IMR-90 (cell line): ENCODE results near the gene RRP36. TPM values are rescaled to one million over a fixed set of nuclear protein-coding genes. Genes with fewer than 3 reads are reported as not detected.
"Not testable (repeated sequence)": the region's sequence is repeated elsewhere in the genome, so short reads cannot be mapped to it uniquely, and the experiment has no call there.

Experiments used
- ATAC-seq: fragments of 200-7000 bp; cut with Tn5 transposase; 2 replicates; pipeline ENCODE4 v1.9.1; 2020; ENCODE audit warnings: low read depth, mild to moderate bottlenecking, moderate library complexity
- BruUV-seq: library from RNA; stranded (reverse); fragments of 400-500 nt; replicated peaks from 2 replicates; lab custom pipeline; 2021; lab: Mats Ljungman, UMichigan
- CTCF ChIA-PET: fragments of 300-600 bp; formaldehyde crosslinking; extraction: SDS; loops from one replicate; lab custom pipeline; 2021; ENCODE audit warnings: antibody characterized with exemption; lab: Yijun Ruan, JAX
- POLR2A ChIA-PET: fragments of 300-600 bp; sonication (Branson Sonifier 250); formaldehyde crosslinking; loops from one replicate; lab custom pipeline; 2022; ENCODE audit warnings: antibody characterized with exemption; ENCODE audit not compliant: unreplicated experiment; lab: Charles Lee
- DNase-seq: peaks from one replicate; pipeline ENCODE4 v3.0.0; 2013
- H2AFZ ChIP-seq: replicated peaks from 2 replicates; pipeline ENCODE3; 2013; ENCODE audit warnings: low read length, mild to moderate bottlenecking; ENCODE audit not compliant: poor library complexity
- H2AK5ac ChIP-seq: 2 replicates; pipeline ENCODE4 v1.6.1; 2013; ENCODE audit warnings: low read depth, low read length, inconsistent platforms
- H2AK9ac ChIP-seq: replicated peaks from 2 replicates; pipeline ENCODE3; 2013; ENCODE audit warnings: mild to moderate bottlenecking, low read depth, low read length, moderate library complexity; ENCODE audit not compliant: poor library complexity
- H2BK120ac ChIP-seq: 2 replicates; pipeline ENCODE4 v1.6.1; 2013; ENCODE audit warnings: low read depth, low read length, inconsistent platforms
- H2BK15ac ChIP-seq: 3 replicates; pipeline ENCODE4 v1.6.1; 2013; ENCODE audit warnings: low read depth, low read length, inconsistent platforms
- H2BK20ac ChIP-seq: 2 replicates; pipeline ENCODE4 v1.6.1; 2013; ENCODE audit warnings: low read depth, mild to moderate bottlenecking, inconsistent platforms, low read length, moderate library complexity
- H2BK5ac ChIP-seq: 2 replicates; pipeline ENCODE4 v1.6.1; 2013; ENCODE audit warnings: mild to moderate bottlenecking, low read depth, low read length, inconsistent platforms; ENCODE audit not compliant: poor library complexity, severe bottlenecking
- H3K14ac ChIP-seq: replicated peaks from 2 replicates; pipeline ENCODE4 v1.6.1; 2013; ENCODE audit warnings: low read depth, low read length, inconsistent platforms
- H3K18ac ChIP-seq: 2 replicates; pipeline ENCODE4 v1.6.1; 2013; ENCODE audit warnings: low read depth, low read length, control low read depth
- H3K23ac ChIP-seq: 2 replicates; pipeline ENCODE4 v1.6.1; 2013; ENCODE audit warnings: low read depth, low read length, inconsistent platforms
- H3K27ac ChIP-seq: 2 replicates; pipeline ENCODE4 v1.5.1; 2013; ENCODE audit warnings: mild to moderate bottlenecking, control low read depth, low read length; ENCODE audit not compliant: insufficient read depth
- H3K27me3 ChIP-seq: 2 replicates; pipeline ENCODE4 v1.6.1; 2013; ENCODE audit warnings: low read length; ENCODE audit not compliant: control insufficient read depth, insufficient read depth
- H3K36me3 ChIP-seq: 2 replicates; pipeline ENCODE4 v1.6.1; 2013; ENCODE audit warnings: low read length, mixed read lengths; ENCODE audit not compliant: control insufficient read depth, insufficient read depth
- H3K4ac ChIP-seq: 2 replicates; pipeline ENCODE4 v1.6.1; 2013; ENCODE audit warnings: low read depth, low read length, inconsistent platforms
- H3K4me1 ChIP-seq: 2 replicates; pipeline ENCODE4 v1.6.1; 2013; ENCODE audit warnings: low read length, mixed read lengths; ENCODE audit not compliant: control insufficient read depth, insufficient read depth
- H3K4me2 ChIP-seq: 2 replicates; pipeline ENCODE4 v1.6.1; 2013; ENCODE audit warnings: low read depth, mild to moderate bottlenecking, control low read depth, low read length, moderate library complexity
- H3K4me3 ChIP-seq: 2 replicates; pipeline ENCODE4 v1.5.1; 2013; ENCODE audit warnings: low read depth, mild to moderate bottlenecking, control low read depth, low read length, moderate library complexity; ENCODE audit not compliant: insufficient read depth
- H3K56ac ChIP-seq: 2 replicates; pipeline ENCODE4 v1.6.1; 2013; ENCODE audit warnings: low read length, inconsistent platforms; ENCODE audit not compliant: insufficient read depth; ENCODE audit errors: extremely low read depth
- H3K79me1 ChIP-seq, 2 experiments: 2 replicates each; pipeline ENCODE4 v1.6.1; 2013; ENCODE audit warnings: low read length in 2 of 2, inconsistent platforms in 1 of 2, low read depth in 1 of 2
- H3K9ac ChIP-seq: 2 replicates; pipeline ENCODE4 v1.6.1; 2013; ENCODE audit warnings: low read depth, low read length, control low read depth
- H3K9me1 ChIP-seq: 2 replicates; pipeline ENCODE4 v1.6.1; 2013; ENCODE audit warnings: low read length, inconsistent platforms; ENCODE audit not compliant: insufficient read depth
- H3K9me3 ChIP-seq: 2 replicates; pipeline ENCODE4 v1.6.1; 2013; ENCODE audit warnings: low read length; ENCODE audit not compliant: control insufficient read depth, insufficient read depth
- H4K20me1 ChIP-seq: 2 replicates; pipeline ENCODE4 v1.6.1; 2013; ENCODE audit warnings: low read length, inconsistent platforms; ENCODE audit not compliant: insufficient read depth
- H4K5ac ChIP-seq: 2 replicates; pipeline ENCODE4 v1.6.1; 2013; ENCODE audit warnings: mild to moderate bottlenecking, low read depth, low read length, control low read depth
- H4K8ac ChIP-seq, 2 experiments: 2 replicates each; pipeline ENCODE4 v1.6.1; 2013; ENCODE audit warnings: low read depth in 2 of 2, low read length in 2 of 2, control low read depth in 1 of 2, inconsistent platforms in 1 of 2
- H4K91ac ChIP-seq: 2 replicates; pipeline ENCODE4 v1.6.1; 2013; ENCODE audit warnings: low read depth, low read length, inconsistent platforms; ENCODE audit not compliant: insufficient read depth
- CTCF ChIP-seq: conservative IDR thresholded peaks from 2 replicates; pipeline ENCODE4 v1.5.1; 2012; ENCODE audit warnings: mild to moderate bottlenecking, low read depth, low read length, improper control_type of control experiment
- SMC3 ChIP-seq: fragments of 150-350 bp; IDR thresholded peaks from 2 replicates; pipeline ENCODE4 v1.6.1; 2016; ENCODE audit warnings: low read depth, mild to moderate bottlenecking, antibody characterized with exemption, low read length, moderate library complexity
- WGBS, 2 experiments: methylation state at CpG; one replicate each; pipeline versions ENCODE4 v1.1.5 to v1.1.7; 2013; ENCODE audit warnings: missing lambda C conversion rate in 2 of 2; ENCODE audit not compliant: insufficient read length in 1 of 2; ENCODE audit errors: extremely low coverage in 2 of 2; 5-methylcytosine and 5-hydroxymethylcytosine counted together
- dilution Hi-C: fragments of 300-500 bp; cut with HindIII; formaldehyde crosslinking; loops from one replicate; pipeline ENCODE4 v1.14.3; 2018; ENCODE audit warnings: low sequenced_read_pairs; ENCODE audit not compliant: unreplicated experiment
- in situ Hi-C: fragments of 300-500 bp; cut with MboI; formaldehyde crosslinking; loops from 3 replicates; pipeline ENCODE4 v1.14.3; 2019; ENCODE audit warnings: low sequenced_read_pairs, inconsistent platforms, mixed read lengths
- intact Hi-C: fragments of 100-400 bp; cut with micrococcal nuclease; formaldehyde crosslinking; loops from 2 replicates; pipeline ENCODE4 v1.10.0; 2022
- polyA plus RNA-seq, 3 experiments: library from polyadenylated mRNA; depleted of rRNA; stranded (reverse); fragments of >200 nt; gene quantifications; 2 replicates each; pipeline ENCODE4 v1.2.3, GENCODE V29; 2012; ENCODE audit warnings: low replicate concordance in 1 of 3
- total RNA-seq: library from RNA; depleted of rRNA; stranded (reverse); fragments of >200 nt; gene quantifications from 2 replicates; pipeline ENCODE4 v1.2.3, GENCODE V29; 2012

Gene RRP36
- total and polyA plus RNA-seq, 2 of the 4 experiments (the other 2 are of a cell fraction): 54.3 to 106 TPM

- Histone ChIP-seq H2AK9ac (no peak overlapping the region), H2AFZ (no peak overlapping the region), H3K36me3 (peaks cover 3% of the 10 kb centered on the region), H3K4me2 (no peak overlapping the region), H3K27me3 (no peaks in the 10 kb centered on the region), H3K23ac (no peak overlapping the region), H3K14ac (no peak overlapping the region), H2BK5ac (no peak overlapping the region), H3K79me1 (peaks cover 16 to 41% of the 10 kb centered on the region in 2 experiments), H3K4me1 (no peaks in the 10 kb centered on the region), H4K5ac (no peak overlapping the region), H3K9ac (no peak overlapping the region), H3K9me1 (peaks cover 6% of the 10 kb centered on the region; the same call in 1 of the 2 replicates), H2BK15ac (no peak overlapping the region), H3K56ac (no peak overlapping the region; the same call in 1 of the 2 replicates), H2BK120ac (no peak overlapping the region), H3K18ac (no peak overlapping the region), H4K8ac (no peak overlapping the region), H3K4me3 (no peak overlapping the region), H2BK20ac (no peak overlapping the region), H3K4ac (no peak overlapping the region), H3K27ac (no peak overlapping the region), H4K20me1 (no peaks in the 10 kb centered on the region; the same call in 1 of the 2 replicates), H3K9me3 (no peaks in the 10 kb centered on the region), H4K91ac (no peak overlapping the region), H2AK5ac (no peak overlapping the region)
- dilution Hi-C loops (no loop called here), in situ Hi-C loops (no loop called here), intact Hi-C loops (no loop called here)
- DNase-seq (no peak), ATAC-seq (peak; percentile 35; the same call in 1 of the 2 replicates)
- ChIA-PET CTCF (interaction anchor here (0.6 to 0.9 kb wide), 3 partner anchors 12 to 485 kb away, joined by 3 to 5 read pairs (median 4); partner anchors contain the start of genes KLHDC3 and PPP2R5D), POLR2A (interaction anchor here (0.7 kb wide), 1 partner anchor 15 kb away, joined by 3 read pairs; no protein-coding TSS in a partner anchor)
- no TSS peak for BruUV-seq
- no peak for TF ChIP-seq SMC3
- peak; percentile 19; the same call in 1 of the 2 replicates for TF ChIP-seq CTCF
Measured at GRCh38 chr6:42996513-42996912, 24.9 kb upstream of the RRP36 start.

GRCh38 chr6:42998205-42998604, 23.2 kb upstream of the RRP36 start:
- H3K27me3 ChIP-seq, H3K36me3 ChIP-seq, H4K91ac ChIP-seq, CTCF ChIA-PET, DNase-seq, H2AK5ac ChIP-seq, H2BK5ac ChIP-seq, H3K18ac ChIP-seq, ATAC-seq, H3K4me1 ChIP-seq, H2BK120ac ChIP-seq, H3K4me2 ChIP-seq, BruUV-seq, H4K20me1 ChIP-seq, intact Hi-C loops, H4K8ac ChIP-seq, H3K9me1 ChIP-seq, H3K27ac ChIP-seq, H3K14ac ChIP-seq, H2BK15ac ChIP-seq, H3K56ac ChIP-seq, H3K23ac ChIP-seq, H3K9ac ChIP-seq, H2AK9ac ChIP-seq, H3K4me3 ChIP-seq, H3K4ac ChIP-seq, in situ Hi-C loops, H4K5ac ChIP-seq, H3K9me3 ChIP-seq, H2AFZ ChIP-seq, H2BK20ac ChIP-seq, dilution Hi-C loops: not testable (repeated sequence)
- WGBS, 2 experiments: 93% methylated on average over 5 of the region's 9 CpGs; no CpG with 5 or more reads in 1 of the 2 experiments
- H3K79me1 ChIP-seq: peaks cover 12 to 46% of the 10 kb centered on the region in 2 experiments
- POLR2A ChIA-PET: interaction anchor here (1.1 kb wide), 1 partner anchor 14 kb away, joined by 3 read pairs; the partner anchor contains the start of gene PPP2R5D
